OCI-LY7 (cell line): ENCODE data around the gene CEP20.

Experiments
- CTCF ChIP-seq: fragments of 200-600 bp; sonication (generic); conservative IDR thresholded peaks from 2 replicates; pipeline ENCODE4 v1.5.1; 2014; ENCODE audit warnings: mild to moderate bottlenecking, antibody characterized with exemption, low read length, moderate library complexity, mixed read lengths
- EZH2phosphoT487 ChIP-seq: fragments of 200-600 bp; sonication (generic); IDR thresholded peaks from 2 replicates; pipeline ENCODE4 v1.6.1; 2018; ENCODE audit warnings: low read depth, borderline replicate concordance, mild to moderate bottlenecking, mixed run types, antibody characterized with exemption, low read length, moderate library complexity, mixed read lengths

GRCh38 chr16:15882563-15882962 lies 5.8 kb downstream of the CEP20 start:
- TF ChIP-seq CTCF (no peak), EZH2phosphoT487 (no peak)
